GM21737 (cell line): ENCODE data around the gene CTDSP2.
A peak's percentile ranks its signal among the peaks of the same experiment; 100 is the strongest.
"Not testable (repeated sequence)": the region's sequence is repeated elsewhere in the genome, so short reads cannot be mapped to it uniquely, and the experiment has no call there.

ENCODE experiments used
- ATAC-seq: cut with Tn5 transposase; IDR thresholded peaks from one replicate; pipeline ENCODE4 v1.9.1; 2021; ENCODE audit warnings: mild to moderate bottlenecking, moderate library complexity; ENCODE audit not compliant: unreplicated experiment

CTDSP2 gene, protein sequence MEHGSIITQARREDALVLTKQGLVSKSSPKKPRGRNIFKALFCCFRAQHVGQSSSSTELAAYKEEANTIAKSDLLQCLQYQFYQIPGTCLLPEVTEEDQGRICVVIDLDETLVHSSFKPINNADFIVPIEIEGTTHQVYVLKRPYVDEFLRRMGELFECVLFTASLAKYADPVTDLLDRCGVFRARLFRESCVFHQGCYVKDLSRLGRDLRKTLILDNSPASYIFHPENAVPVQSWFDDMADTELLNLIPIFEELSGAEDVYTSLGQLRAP

DNA sequence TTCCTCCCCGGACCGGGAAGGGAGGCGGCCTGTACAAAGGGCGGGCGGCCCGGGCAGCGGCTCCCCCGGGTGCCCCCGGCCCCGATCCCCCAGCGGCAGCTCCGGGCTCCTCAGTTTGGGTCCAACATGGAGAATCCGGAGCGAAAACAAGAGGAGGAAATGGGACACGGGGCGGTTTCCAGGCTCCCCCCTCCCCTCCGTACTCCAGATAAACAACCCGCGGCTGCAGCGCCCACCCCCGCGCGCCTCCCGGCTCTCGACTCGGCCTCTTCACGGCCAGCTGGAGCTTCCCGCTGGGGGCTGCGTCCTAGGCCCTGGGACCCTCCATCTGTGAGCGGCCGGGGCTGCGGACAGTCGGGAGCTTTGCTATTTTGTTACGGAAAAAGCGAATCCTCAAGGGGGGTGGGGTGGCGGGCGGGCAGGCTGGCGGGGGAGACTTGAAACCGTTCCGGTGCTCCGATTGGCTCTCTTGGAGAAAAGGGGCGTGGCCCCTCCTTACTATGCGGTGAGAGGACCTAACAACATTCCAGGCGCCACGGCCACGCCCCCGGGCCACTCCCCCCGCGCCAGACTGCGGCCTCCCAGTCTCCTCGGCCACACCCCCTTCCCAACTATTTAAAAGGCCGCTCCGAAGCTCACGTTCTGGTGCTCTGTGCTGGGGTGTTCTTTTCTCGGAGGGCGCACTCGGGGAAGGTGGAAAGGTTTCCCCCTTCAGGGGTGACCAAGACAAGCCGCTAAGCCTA is at the start of gene CTDSP2:
Gene CTDSP2 (minus strand): TSS at position 153 of the 743 bp plus-strand sequence. CDS start 294 bp downstream, outside the sequence.
- peak; percentile 34 for ATAC-seq

DNA sequence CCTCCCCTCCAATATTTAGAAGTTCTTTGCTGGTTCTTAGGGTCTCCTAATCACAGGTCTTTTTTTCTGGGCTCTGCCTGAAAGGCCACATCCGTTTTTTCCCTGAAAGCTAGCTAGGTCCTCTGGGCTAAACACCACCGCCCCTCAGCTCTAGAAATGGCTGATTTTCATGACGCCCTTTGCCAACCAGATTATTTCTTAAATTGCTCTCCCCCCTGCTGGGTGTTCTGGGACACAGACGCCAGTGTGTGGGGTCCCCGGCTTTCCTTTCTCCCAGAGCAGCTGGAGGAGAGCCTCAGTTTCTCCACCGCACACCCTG is 49.5 kb upstream of the CTDSP2 start:
- ATAC-seq: no peak

DNA sequence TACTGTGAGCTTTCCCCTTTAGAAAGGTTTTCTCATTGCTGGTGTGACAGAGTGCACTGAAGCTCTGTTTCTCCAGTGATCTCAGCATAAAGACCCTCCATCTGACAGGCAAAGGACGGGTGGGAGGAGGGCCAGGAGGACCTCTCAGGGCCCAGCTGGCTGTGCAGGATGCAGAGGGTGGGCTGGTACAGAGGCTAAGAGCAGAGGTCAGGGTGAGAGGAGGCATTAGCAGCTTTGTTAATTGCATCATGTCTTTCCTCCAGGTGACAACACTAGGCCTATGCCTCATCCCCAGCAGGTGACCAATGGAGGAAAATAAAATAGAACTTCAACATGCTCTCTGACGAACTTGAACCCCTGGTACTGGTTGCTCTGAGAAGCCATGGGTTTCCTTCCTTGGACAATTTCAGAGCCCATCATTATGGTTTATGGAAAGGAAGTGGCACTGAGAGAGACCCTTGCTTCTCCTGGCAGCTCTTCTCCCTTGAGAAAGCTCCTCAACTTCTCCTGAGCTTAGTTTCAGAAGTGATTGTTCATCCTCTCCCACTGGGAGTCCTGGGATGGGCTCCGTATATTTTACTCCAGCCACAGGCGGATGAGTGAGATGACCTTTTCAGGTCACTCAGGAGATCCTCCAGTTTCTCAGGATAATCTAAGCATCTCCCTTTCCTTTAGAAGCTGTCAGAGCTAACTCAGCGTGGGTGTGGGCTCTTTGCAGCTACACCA is 49.0 kb upstream of the CTDSP2 start:
- no peak for ATAC-seq

DNA sequence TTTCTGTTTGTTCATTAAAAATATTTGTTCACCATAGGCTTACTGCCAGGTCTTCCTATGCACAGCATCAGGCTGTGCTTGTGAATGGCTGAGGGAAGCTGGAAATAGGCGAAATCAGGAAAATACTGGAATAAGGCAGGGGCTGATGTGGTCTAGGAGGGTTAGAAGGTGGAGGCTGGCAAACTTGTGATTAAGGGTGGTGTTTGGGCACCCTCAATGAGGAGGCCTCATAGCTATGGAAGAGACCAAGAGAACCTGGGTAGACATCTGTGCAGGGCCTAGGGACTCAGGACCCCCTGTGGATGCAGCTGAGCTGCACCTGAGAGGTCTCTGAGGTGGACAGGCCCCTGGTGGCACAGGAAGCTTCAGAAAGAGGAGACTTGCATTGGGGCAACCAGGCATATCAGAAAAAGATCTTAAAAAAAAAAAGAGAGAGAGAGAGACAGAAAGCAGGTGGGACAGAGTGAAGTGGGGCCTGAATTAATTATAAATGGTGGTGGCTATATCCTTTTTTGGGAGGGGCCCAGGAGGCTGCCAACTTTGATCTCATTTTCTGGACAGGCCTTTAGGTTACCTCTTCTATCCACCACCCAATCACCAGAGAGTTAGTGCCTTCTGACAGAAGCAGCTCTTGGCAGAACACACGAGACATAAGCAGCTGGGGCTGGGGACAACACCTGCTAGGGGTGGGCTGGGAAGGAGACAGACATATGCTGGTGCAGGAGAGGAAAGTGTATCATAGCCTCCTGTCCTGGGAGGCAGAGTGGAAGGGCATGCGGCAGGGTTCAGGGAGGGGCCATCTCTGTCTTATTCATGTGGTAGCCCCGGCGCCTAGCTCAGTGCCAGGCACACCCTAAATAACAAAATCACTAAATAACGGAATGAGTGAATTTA is 48.1 kb upstream of the CTDSP2 start:
- no peak for ATAC-seq

DNA sequence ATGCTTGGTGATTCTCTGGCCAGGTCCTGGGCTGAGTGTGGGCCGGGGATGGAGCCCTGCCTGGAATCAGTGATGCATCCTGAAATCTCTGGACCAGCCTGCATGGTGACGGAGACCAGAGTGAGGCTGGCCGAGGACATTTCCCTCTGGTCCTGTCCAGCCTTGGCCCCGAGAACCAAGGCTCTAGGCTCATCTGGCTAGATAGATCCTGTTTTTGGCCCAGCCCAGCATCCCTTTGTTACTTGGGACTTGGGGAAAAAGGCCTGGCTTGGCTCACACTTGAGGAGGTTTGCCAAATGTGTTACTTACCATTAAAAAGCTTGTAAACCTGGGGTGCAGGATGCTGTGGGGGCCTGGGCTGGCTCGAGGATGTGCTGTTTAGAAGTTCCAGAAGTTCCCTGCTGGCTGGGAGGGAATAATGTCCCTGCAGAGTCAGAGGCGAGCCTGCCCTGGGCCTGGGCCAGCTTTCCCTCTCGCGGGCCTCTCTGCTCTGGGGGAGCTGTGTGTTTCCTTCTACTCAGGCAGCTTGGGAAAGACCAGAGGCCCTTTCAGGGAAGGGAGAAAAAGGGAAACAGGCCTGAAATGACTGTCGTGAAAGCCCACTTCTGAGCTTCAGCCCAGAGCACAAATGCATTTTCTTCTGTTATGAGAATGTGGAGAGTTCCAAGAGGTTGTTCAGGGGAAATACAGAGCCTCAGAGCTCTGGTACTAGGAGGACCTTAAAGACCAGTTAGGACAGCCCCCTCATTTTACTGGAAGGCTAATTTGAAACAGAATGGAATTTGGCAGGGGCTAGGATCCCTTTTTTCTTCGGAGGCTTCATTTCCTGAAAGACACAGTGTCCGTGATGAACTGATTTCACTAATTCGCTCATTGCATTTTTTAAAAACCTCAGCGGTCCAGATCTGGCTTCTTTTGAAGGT is 47.2 kb upstream of the CTDSP2 start:
- ATAC-seq: no peak

DNA sequence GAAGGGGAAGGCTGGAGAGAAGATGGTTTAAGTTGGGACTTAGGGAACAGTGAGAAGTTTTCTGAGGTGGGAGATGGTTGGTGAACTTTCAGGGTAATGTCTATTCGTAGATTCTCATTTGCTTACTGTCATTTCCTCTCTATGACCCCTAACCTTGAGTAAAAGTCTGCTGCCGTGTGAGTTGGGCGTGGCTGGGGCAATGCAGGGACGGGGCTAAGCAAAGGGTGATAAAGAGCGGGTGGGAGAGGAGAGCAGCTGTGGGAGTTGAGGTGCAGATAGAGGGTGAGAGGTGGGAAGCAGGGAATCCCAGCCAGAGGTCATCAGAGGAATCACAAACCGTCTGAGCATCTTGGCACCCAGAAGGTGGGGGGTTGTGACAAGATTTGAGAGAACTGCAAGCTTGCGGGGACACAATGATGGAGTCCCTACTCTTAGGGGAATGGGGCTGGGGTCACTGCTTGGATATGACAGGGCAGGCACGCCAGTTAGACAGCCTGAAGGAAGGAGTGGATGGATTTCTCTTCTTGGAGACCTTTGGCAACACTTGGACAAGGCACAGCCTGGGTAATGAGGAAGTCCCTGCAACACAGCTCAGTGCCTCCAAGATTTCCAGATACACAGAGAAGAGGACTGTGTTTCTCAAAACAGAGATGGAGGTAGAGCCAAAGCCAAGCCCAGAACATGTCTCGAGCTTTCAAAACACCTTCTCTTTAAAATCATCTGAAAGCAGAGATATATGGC is 45.9 kb upstream of the CTDSP2 start:
- ATAC-seq: no peak

DNA sequence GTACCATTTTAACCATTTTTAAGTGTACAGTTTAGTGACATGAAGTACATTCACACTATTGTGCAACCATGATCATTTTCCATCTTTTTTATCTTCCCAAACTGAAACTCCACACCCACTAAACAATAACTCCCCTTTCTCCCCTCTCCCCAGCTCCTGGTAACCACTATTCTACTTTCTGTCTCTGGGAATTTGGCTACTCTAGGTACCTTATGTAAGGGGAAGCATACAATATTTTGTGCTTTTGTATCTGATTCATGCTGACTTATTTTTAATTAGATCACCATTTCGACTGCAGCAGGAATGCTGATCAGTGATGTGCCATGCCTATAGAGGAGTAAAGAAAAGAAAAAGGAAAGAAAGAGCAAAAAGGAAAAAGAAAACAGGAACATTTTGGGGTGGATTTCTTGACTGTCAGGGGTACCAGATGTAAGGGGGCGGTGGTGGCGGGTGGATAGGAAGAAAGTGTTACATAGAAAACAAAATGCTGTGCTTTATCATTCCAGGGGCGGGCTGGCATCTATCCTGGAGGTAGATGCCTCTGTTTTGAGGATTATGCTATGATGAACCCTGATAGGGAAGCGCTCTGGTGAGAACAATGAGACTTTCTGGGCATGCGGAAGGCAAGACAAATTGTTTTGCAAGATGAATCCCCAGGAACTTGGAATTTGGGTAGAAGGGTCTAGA is 45.2 kb upstream of the CTDSP2 start:
- ATAC-seq: no peak

DNA sequence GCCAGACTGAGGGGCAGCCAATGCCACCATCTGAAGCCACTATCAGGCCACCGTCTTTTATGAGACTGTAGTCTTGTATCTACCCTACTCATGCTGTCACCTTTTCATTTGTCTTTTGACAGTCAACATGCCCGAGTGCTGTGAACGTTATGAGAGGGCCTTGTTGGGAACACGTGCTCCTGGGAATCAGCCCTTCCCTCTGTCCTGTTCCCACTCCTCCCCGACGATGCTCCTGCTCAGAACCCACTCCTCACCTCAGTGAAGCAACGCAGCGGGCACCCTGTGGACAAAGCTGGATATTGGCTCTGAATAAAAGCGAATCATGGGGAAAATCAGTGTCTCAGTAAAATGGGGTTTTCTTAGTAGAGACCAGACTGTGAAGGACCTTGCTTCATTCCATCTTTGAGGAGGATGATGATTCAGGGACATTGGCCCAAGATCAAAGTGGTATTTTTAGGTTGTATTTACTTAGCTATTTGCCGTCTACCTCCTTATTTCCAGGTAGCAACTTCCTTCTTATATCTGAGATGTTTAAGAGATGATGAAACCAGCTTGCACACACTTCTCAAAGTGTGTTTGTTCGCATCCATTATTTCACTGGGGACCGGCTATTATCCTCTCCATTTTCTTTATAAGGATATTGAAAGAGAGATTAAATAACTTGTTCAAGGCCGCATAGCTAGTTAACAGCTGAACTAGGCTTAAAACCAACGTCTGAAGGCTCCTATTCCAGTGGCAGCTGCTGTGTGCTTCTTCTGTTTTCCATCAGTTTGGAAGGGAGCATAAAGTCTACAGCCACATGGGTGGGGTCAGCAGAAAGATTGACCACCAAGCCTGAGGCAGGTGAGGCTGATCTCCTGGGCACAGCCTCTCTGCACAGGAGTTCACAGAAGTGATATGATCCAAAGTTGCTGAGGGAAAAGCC is 43.9 kb upstream of the CTDSP2 start:
- no peak for ATAC-seq

DNA sequence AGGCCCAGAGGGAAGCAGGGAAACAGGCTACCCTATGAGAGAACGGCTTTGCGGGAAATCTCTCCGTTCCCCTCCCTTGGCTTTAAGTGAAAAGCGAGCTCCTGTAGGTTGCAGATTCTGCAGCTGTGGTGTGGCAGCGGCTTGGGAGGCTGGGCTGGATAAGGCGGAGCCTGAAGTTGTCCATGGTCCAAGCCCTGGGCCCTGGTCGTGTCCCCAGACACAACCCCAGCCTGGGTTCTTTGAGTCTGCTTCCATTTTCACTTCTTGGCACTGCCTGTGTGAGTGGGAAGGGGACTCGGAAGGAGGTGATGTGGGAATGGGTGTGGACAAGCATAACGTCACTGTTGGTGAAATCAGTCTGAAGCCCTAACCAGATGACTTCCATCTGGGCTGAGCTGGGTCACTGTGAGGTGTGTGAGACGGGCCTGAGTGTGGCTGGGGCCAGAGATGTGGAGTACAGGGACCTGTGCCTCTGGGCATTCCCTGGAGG is 43.0 kb upstream of the CTDSP2 start:
- no peak for ATAC-seq

DNA sequence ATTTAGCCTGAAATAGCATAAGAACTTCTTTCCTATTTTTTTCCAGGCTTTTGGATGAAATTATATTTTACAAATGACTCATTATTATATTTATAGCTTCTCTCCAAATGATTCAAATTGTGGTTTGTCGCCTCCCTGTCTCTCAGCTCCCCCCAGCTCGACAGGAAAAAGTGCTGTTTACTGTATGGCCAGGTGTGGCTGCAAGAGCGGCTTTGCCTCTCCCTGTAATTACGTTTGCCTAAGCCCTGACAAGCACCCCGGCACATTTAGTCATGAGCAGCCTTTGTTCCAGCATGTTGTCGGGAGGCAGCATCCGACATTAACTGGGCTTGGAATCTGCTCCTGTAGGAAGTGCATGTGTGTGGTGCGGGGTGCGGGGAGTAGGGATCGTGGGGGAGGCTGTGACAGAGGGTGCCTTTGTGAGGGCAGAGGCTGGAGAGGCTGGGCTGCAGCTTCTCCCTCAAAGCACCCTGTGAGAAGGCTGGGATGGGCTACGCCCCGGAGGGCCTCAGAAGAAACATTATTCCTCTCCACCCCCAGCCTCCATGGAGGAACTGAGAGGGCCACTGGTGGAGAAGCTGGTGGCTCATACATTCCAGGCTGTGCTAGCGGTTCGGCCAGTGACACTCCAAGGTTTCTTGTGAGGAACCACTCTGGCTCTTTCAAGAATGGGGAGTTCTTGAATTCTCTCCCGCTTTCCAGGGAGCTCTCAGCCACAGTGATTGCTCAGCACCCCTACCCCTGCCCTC is 42.1 kb upstream of the CTDSP2 start:
- no peak for ATAC-seq

DNA sequence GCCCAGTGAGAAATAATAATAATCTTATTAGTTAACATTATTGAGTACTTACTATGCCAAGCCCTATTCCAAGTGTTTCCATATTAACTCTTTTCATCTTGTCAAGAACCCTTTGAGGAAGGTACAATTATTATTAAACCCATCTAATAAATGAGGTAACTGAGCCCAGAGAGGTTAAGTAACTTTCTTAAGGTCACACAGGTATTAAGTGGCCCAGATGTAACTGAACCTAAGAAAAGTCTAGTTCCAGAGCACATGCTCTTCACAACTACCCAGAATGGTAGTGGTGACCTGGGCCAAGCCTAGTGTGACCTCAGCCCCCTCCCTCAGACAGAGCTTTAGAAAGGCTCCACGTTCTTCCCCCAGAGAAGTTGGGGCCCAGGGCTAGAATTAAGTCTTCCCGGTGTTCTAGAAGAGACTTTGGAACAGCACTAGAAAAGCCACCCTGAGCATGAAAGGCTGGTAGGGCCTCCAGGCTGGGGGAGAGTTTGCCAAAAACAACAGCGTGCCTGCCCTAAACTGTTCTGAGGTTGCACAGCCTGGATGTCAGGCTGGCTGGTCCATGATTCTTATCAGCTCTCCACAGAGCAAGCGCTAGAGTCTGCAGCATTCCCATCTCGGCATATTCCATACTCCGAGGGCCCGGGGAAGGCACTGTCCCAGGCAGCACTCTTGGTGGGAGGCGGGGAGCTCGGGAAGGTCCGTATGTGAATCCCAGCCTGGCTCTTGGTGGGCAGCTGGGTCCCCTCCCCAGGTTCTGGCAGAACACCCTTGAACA is 41.3 kb upstream of the CTDSP2 start:
- ATAC-seq: no peak

DNA sequence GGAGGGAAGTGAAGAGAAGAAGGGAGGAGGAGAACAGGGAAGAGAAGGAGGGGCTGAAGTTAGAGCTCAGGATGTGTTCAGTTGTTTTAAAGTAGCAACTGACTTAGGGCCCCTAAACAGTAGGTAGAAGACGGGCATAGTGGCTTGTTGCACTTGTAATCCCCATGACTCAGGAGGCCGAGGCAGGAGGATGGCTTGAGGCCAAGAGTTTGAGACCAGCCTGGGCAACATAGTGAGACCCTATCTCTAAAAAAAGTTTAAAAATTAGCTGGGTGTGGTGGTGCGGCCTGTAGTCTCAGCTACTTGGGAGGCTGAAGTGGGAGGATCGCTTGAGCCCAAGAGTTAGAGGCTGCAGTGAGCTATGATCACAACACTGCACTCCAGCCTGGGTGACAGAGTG is 40.4 kb upstream of the CTDSP2 start:
- ATAC-seq: not testable (repeated sequence)

DNA sequence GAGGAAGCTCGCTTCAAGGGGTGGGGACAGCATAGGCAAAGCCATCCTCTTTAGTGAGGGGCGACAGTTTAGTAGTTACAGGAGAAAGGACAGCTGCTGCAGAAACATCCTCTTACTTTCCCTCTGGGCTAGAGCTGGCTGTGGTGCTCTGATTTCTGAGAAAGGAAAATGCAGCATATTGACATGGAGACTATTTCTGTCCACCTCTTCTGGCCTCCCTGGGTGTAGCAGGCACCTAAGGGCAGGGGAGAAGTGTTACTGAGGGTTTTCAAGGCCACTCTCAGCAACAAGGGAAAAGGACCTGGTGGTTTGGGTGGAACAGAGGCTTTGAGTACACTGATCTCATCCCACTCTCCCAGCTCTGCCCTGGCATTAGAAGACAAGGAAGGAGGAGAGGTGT is 40.0 kb upstream of the CTDSP2 start:
- ATAC-seq: no peak

DNA sequence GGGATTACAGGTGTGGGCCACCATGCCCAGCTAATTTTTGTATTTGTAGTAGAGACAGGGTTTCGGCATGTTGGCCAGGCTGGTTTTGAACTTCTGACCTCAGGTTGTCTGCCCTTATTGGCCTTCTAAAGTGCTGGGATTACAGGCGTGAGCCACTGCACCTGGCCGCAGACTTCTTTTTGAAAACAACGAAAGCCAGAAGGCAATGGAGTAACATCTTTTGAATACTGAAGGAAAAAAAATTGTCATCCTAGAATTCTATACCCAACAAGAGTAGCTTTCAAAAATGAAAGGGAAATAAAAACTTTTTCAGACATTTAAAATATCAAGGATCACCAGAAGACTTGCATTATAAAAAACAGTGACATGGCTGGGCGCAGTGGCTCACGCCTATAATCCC is 38.7 kb upstream of the CTDSP2 start:
- no peak for ATAC-seq

DNA sequence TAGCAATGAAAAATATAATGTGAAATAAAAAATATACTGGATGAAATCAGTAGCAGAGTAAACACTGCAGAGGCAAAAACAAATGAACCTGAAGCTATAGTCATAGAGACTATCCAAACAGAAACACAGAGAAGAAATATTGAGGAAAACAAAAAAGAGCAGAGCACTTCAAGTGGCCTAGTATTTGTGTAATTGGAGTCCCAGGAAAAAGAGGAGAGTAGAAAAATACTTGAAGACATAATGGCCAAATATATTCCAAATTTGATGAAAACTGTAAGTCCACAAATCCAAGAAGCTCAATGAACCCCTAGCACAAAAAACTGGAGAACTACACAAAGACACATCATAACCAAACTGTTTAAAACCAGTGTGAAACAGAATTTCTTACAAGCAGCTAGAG is 37.2 kb upstream of the CTDSP2 start:
- no peak for ATAC-seq

DNA sequence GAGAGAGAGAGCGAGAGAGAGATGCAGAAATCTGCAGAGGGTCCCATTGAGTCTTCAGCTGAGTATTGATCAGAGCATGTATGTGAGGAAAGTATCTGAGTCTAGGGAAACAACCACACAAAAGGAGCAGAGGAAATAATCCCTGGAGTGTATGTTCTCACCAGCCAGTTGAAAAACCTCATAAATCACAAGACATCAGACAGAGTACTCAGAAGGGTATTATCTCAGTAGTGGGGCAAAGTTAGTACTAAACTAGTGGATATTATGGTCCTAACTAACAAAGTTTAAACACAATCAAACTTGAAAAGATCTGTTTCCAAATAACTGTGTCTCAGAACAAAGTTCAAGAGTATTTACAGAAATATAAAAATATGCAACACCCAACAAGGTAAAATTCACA is 36.5 kb upstream of the CTDSP2 start:
- ATAC-seq: no peak
